Upper lobe of left lung (tissue), 4 donors: ENCODE data around the gene C1orf198.

Experiments
- CTCF ChIP-seq, 6 experiments: fragments of 450-650 bp in 4 of 6; fragments of 200-600 bp in 2 of 6; sonication (generic) in 2 of 6; IDR thresholded peaks; one replicate each; pipeline ENCODE4 v1.5.1; 2016 to 2019; ENCODE audit warnings: antibody characterized with exemption in 6 of 6
- POLR2AphosphoS5 ChIP-seq, 2 donors: sonication (generic); formaldehyde crosslinking; IDR thresholded peaks; one replicate each; pipeline ENCODE4 v1.5.1; 2017; ENCODE audit warnings: antibody characterized with exemption in 2 of 2

- TF ChIP-seq CTCF (IDR thresholded peaks at IDR 0.05) (no peak), POLR2AphosphoS5 (IDR thresholded peaks at IDR 0.05) (no peak)
Measured at GRCh38 chr1:230869500-230869899, 1.2 kb upstream of the C1orf198 start.
